NT2/D1 (cell line): ENCODE results near the gene CADM2.

Experiments used
- SUZ12 ChIP-seq: IDR thresholded peaks from 2 replicates; pipeline ENCODE4 v1.6.1; 2011; ENCODE audit not compliant: insufficient read length, insufficient read depth; ENCODE audit errors: extremely low read depth
- YY1 ChIP-seq: IDR thresholded peaks from 2 replicates; pipeline ENCODE4 v1.6.1; 2011; ENCODE audit not compliant: insufficient read length, insufficient read depth
- ZNF274 ChIP-seq: IDR thresholded peaks from 2 replicates; pipeline ENCODE4 v1.6.1; 2011; ENCODE audit warnings: mild to moderate bottlenecking, low read depth, low read length

DNA sequence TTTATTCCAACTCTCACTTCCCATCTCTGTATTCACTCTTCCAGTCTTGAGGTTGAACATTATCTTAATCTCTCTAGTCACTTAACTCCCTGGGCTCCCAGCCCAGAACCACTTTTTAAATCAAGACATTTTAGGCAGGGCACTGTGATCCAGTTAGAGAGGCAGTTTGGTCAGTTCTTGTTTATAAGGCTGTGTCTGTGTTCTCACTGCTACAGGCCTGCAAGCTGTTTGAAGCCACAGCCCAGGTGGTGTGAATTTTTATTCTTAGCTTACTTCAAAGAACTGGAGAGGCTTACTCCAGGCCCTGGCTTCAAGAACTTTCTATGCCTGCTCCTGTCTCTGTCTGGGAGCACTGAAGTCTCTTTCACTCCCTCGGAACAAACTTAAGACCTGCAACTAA is 906.1 kb downstream of the CADM2 start:
- no peak for TF ChIP-seq ZNF274
- no peak for TF ChIP-seq SUZ12
- TF ChIP-seq YY1 = no peak
